ENCODE measurements around the gene SYNM.

GRCh38 chr15:99096173-99096893, 8.5 kb upstream of the SYNM start:
- TF ChIP-seq CTCF (IDR thresholded peaks at IDR 0.05) (no peak), POLR2A (IDR thresholded peaks at IDR 0.05) (no peak)
